GM21717 (cell line): ENCODE results near the gene OR1F1.
"Not testable (repeated sequence)": the region's sequence is repeated elsewhere in the genome, so short reads cannot be mapped to it uniquely, and the experiment has no call there.

Experiments
- ATAC-seq: cut with Tn5 transposase; IDR thresholded peaks from one replicate; pipeline ENCODE4 v1.9.1; 2021; ENCODE audit warnings: mild to moderate bottlenecking, moderate library complexity; ENCODE audit not compliant: unreplicated experiment

OR1F1 gene

DNA sequence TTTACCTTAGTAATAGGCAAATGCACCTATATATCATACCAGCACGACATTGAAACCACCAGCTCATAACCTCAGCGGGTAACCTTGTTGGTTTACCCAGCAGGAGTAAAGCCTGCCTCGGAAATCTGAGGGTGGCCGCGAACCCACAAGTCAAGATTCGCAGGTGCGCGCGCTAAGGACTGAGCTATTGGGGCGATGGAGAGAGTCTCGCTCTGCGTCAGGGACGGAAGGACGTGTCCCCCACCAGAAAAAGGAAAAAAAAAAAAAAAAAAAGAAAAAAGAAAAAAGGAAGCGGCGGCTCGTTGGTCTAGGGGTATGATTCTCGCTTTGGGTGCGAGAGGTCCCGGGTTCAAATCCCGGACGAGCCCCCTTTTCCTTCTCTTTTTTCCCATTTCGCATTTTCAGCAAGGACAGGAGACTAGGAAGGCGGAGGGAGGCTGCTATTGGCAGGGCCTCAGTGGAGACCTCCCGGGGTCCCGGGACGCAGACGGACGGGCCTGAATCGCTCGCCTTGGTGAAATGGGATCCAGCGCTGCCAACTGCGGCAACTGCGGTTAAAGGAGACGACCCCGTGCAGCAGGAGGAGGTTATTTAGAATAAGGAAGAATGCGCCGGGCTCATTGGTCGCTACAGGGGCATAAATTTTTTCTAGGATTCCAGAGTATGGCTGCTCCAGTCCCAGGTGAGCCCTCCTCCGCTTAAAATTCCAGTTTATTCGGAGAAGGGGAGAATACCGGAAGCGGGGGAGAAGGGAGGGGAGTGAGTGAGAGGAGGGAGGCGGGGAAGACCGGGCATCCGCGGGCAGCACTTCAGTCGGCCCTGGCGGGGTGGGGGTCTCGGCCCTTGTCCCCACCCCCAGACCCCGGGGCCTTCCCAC lies at the start of gene OR1F1:
OR1F1 (plus strand) TSS at position 407 of the 877 bp plus-strand sequence.
- no peak for ATAC-seq

DNA sequence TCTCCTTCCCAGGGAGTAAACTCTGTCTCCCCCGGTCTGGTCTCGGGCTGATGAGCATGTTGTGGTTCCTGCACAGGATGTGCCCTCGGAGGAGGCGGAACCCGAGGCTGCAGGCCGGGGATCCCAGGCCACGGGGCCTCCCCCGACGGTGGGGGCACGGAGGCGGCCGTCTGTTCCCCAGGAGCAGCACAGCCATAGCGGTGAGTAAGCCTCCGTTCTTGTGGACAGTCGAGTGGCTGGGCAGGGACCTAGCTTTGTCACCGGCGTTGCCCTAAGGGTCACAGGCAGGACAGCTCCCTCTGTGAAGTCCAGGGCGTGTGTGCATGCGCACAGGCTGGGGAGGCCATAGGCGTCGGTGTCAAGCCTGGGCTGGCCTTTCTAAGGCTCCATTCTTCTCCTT lies 49.7 kb upstream of the OR1F1 start:
- ATAC-seq, result no peak

DNA sequence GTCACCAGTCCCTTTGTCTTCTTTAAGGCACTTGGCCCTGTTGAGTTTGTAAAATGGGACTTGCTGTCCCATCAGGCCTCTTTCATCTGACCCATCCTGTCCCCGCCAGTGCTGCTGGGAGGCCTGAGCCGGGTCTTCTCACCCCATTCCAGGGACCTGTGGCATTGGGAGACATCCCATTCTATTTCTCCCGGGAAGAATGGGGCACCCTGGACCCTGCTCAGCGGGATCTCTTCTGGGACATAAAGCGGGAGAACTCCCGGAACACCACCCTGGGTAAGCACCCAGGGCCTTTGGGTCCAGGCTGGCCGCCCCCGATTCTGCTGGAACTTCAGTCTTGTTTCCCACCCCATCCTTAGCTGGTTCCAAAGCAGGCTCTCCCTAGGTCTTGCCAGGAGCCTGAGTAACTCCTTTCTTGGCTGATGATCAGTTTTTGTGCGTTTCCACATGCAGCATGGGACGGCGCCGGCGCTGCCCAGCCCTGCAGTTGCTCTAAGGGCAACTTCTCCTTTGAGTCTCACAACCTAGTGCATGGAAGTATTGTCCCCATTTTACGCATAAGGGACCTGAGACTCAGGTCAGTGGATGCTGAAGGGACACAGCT lies 49.1 kb upstream of the OR1F1 start:
- no peak for ATAC-seq

DNA sequence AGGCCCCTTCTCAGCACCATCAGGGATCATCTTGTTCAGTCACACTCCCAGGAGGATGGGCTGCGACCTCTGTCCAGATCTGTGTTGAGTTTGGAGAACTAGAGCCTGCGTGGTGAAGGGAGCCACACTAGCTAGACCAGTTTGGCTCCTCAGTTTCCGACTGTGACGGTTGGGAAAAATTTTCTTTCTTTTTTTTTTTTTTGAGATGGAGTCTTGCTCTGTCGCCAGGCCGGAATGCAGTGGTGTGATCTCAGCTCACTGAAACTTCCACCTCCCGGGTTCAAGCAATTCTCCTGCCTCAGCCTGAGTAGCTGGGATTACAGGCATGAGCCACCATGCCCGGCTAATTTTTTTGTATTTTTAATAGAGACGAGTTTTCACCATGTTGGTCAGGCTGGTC lies 48.4 kb upstream of the OR1F1 start:
- ATAC-seq, result not testable (repeated sequence)

DNA sequence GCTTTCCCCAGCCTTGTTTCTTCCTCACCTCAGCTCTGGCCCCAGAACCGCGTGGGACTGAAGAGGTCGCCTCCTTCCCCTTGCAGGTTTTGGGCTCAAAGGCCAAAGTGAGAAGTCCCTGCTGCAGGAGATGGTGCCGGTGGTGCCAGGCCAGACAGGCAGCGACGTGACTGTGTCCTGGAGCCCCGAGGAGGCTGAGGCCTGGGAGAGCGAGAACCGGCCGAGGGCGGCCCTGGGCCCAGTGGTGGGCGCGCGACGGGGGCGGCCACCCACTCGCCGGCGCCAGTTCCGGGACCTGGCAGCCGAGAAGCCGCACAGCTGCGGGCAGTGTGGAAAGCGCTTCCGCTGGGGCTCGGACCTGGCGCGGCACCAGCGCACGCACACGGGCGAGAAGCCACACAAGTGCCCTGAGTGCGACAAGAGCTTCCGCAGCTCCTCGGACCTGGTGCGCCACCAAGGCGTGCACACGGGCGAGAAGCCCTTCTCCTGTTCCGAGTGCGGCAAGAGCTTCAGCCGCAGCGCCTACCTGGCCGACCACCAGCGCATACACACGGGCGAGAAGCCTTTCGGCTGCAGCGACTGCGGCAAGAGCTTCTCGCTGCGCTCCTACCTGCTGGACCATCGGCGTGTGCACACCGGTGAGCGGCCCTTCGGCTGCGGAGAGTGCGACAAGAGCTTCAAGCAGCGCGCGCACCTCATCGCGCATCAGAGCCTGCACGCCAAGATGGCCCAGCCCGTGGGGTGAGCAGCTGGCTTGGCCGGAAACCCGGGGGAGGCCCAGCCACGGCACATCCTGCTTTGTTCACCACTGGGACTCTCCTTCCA lies 47.2 kb upstream of the OR1F1 start:
- no peak for ATAC-seq

DNA sequence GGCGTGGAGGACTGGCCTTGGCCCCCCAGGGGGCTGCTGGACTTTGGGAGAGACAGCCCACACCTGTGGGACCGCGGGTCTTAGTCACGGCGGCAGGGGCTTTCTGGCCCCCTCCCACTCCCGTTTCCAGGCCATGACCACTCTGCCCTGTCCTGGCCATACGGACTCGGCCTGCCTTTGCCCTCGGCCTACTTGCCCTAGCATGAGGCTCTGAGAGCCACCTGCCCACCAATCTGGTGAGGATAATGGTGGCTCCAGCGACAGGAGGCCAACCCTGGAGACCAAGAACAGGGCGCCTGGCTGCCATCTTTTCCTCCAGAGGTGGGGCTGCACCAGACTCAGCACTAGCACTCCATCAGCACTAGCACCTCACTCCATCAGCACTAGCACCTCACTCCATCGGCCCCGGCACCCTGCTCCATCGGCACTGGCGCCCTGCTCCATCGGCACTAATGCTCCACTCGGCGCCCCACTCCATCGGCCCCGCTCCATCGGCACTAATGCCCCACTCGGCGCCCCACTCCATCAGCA lies 46.2 kb upstream of the OR1F1 start:
- no peak for ATAC-seq

DNA sequence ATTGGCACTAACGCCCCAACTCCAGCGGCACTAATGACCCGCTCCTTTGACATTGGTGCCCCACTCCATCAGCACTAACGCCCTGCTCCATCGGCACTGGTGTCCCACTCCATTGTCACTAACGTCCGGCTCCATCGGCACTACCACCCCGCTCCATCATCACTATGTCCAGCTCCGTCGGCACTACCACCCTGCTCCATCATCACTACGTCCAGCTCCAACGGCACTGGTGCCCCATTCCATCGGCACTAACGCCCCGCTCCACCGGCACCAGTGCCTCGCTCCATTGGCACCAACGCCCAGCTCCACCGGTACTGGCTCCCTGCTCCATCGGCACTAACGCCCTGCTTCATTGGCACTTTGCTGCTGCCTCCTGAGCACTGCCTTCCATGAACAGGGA lies 45.7 kb upstream of the OR1F1 start:
- ATAC-seq, result no peak

DNA sequence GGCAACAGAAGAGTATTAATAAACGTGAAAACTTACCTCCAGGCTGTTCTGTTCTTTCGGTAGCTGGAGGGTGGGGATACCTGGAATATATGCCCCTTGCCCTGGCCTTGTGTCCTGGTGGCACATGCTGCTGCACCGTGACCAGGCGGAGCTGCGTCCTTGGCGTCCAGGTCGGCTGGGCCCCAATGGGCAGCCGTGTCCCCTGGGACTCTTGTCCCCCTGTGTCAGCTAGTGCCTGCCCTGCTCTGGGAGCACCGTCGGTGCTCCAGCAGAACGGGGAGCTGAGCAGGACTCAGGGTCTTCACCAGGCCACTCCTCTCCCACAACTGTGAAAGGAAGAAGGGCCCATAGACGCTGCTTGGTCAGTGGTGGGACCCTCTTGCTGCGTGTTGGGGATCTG lies 45.2 kb upstream of the OR1F1 start:
- no peak for ATAC-seq

DNA sequence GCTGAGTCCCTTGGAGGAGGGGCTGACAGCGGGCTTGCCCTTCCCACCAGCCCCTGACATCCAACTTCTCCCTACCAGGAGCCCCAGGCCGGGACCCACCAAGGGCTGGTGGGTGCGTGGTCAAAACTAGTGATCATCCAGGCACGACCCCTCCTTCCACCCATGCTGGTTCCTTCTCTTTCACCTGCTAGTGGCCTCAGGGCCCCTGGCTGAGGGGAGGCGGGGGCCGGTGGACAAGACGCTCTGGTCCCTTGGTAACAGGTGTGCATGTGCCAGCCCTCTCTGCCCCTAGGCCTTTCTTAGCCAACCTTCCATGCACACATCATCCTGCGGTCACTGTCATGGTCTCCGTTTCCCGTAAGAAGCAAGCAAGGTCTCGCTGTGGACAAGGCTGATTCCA lies 44.8 kb upstream of the OR1F1 start:
- no peak for ATAC-seq

DNA sequence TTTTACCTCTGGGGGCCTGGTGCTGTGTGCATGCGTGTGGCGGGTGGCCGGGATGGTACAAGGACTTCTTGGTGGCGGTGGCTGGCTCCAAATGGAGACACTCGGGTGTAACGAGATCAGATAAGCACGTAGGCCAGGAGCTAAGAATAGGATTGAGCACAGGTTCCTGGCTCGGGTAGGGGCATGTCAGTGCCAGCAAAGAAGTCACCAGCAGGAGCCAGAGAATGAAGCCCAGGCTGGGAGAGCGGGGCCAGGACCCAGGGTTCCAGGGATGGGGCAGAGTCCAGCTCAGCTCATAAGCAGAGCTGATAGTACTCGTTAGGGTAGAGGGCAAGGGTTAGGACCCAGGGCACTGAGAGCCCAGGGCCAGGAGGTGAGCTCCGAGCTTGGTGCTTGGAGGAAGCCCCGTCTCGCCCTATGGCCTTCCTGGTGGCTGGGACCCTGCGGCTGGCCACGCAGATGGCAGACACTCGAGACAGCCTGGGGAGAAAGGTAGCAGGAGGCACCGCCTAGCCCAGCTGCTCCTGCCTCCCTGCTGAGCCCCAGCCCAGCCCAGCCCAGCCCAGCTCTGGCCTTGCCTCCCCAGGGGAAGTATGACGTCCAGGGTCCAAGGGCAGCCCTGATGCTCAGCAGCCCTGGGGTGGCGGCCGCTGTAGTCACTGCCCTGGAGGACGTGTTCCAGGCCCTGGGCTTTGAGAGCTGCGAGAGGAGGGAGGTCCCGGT lies 44.2 kb upstream of the OR1F1 start:
- no peak for ATAC-seq

DNA sequence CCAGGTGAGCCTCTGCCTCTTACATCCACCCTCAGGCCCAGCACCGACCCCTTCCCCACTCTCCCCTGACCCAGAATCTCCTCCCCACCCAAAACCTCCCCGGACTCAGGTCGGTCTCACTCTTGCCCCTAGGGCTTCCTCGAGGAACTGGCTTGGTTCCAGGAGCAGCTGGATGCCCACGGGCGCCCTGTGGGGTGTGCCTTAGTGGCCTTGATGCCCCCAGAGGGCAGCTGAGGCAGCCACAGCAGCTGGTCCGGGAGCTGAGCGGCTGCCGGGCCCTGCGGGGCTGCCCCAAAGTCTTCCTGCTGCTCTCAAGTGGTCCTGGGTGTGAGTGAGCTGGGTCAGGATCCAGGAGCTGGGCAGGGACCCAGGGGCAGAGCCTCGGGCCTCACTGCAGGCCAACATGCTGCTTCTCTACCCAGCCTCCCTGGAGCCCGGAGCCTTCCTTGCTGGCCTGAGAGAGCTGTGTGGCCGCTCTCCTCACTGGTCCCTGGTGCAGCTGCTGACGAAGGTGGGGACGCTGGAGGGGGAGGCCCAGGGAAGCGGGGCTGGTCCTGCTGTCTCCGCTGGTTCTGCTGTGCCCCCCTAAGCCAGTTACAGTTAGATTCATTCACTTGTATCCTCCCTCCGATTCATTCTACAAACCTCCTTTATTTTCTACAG lies 43.6 kb upstream of the OR1F1 start:
- ATAC-seq, result no peak

DNA sequence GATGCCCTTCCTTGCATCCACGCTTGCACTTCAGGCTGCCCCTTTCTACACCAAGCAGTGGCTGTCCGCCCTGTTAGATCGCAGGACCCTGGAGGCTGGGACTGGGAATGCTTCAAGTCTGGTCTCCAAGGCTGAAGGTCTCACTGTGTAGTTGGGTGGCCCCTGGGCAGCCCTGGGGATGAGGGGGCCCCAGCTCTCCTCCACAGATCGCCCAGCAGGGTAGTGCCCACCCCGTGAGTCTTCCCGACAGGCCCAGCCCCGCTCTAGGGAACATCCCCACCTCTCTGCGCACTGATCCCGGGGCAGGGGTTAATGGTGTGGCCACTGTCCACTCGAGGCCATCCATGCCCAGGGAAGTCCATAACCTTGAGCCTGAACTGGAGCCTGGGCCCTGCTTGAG lies 42.9 kb upstream of the OR1F1 start:
- ATAC-seq, result no peak

DNA sequence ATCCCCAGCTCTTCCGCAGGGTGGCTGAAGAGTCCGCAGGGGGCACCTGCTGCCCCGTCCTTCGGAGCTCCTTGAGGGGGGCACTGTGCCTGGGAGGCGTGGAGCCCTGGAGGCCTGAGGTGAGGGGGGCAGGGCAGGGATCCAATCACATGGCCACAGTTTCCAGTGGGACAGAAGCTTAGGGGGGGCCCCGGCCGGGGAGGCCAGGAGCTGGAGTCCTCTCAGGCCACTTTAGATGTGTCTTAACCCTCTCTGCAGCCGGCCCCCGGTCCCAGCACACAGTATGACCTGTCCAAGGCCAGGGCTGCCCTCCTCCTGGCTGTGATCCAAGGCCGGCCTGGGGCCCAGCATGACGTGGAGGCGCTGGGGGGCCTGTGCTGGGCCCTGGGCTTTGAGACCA lies 42.3 kb upstream of the OR1F1 start:
- no peak for ATAC-seq

DNA sequence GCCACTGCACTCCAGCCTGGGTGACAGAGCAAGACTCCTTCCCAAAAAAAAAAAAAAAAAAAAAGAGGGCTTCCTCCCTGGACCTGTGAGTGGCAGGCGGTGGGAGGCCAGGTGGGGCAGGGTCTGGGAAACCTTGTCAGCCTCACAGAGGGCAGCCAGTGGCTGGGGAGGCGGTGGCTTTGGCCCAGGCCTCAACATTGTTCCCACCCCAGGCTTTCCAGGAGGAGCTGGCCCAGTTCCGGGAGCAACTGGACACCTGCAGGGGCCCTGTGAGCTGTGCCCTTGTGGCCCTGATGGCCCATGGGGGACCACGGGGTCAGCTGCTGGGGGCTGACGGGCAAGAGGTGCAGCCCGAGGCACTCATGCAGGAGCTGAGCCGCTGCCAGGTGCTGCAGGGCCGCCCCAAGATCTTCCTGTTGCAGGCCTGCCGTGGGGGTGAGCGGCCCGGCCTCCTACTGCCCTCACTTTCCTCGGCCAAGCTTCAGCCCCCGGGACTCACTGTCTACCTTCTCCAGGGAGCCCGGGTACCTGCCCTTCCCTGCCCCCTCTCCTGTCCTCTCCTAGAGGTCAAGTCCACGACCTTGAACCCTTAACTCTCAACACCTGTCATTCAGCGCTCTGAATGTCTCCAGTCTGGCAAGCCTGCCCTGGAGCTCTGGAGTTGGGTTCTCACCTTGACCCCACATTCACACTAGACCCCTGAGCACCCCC lies 40.8 kb upstream of the OR1F1 start:
- ATAC-seq, result no peak

DNA sequence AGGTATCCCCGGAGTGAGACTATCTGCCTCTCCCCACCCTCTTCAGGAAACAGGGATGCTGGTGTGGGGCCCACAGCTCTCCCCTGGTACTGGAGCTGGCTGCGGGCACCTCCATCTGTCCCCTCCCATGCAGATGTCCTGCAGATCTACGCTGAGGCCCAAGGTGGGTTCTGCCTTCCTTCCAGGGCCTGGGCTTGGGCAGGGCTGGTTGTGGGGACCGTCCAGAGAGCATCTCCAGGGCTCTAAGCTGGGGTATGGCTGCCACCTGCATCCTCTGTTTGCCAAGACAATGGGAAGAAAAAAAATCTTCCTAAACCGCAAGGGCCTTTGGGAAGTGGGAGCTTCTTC lies 40.3 kb upstream of the OR1F1 start:
- no peak for ATAC-seq

DNA sequence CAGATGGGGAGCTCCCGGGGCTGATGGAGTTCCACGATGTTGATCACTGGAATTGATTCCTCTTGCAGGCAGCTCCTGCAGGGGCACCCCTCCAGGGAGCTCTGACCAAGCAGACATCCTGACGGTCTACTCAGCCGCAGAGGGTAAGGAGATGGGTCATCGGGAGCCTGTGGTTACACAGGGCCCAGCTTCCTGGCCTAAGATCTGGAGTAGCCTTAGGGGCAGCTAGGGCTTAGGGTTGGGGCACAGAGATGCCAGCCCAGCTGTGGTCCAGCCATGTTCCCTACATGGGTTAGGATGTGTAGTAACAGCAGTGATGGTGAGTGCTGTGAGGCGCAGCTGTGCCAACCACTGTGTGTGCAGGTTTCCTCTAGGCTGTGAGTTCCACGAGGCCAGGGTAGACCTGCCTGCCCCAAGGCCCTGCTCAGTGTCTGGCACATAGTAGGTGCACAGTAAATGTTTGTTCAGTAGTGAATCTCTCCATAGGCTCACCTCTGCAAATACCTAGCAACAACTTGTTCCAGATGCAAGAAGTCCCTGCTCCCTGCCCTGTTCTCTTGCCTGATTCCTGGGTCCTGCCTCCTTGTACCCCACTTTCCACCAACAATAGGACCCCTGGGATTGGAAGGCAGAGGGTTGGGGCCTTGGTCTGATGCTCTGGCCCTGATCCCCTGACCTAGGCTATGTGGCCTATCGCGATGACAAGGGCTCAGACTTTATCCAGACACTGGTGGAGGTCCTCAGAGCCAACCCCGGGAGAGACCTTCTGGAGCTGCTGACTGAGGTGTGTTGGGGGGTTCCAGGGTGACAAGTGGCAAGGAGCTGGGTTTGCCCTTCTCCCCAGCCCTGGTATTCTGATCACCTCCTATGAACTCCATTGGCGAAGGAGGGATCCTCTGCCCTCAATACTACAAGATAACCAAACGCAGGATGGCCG lies 39.5 kb upstream of the OR1F1 start:
- ATAC-seq, result no peak

DNA sequence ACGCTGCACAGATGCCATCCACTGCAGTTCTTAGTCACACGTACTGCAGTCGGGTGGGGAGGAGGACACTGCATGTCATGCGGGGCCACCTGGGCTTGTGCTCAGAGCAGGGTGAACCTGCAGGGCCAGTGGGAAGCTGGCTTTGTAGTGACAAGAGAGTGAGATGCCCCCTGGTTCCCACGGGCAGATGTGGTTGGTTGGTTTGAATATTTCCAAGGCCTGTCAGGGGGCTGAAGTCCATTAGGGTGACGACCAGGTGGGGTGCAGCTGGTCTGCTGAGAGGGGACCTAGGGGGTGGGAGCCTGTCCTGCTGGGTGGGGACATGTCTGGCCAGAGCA lies 38.8 kb upstream of the OR1F1 start:
- ATAC-seq, result no peak

DNA sequence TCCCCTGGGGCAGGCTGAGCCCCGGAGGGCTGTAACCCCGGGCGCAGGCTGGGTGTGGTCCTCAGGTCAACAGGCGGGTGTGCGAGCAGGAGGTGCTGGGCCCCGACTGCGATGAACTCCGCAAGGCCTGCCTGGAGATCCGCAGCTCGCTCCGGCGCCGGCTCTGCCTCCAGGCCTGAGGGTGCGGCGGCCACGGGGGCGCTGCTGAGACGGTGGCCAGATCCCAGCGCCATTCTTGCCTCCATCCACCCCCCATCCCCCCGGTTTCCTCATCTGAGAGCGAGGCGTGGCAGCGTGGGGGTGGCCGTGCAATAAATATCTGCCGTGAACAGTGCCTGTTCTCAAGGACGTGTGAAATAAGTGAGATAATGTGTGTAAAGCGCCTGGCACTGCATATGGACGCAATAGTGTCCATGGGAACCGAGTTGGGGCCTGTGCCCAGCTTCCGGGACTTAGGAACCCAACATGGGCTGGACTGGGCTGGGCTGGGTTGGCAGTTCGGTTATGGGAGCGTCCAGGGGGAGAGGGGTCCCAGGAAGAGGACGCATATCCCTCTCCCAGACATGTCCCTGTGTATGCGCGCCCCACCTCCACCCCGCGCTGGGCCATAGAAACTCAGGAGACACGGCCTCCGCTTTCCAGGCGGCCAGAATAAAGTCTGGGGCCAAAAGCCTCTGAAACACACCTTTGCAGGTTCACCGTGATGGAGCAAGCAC lies 38.2 kb upstream of the OR1F1 start:
- no peak for ATAC-seq
